ENCODE data around the gene FAH.

The FAH gene

DNA sequence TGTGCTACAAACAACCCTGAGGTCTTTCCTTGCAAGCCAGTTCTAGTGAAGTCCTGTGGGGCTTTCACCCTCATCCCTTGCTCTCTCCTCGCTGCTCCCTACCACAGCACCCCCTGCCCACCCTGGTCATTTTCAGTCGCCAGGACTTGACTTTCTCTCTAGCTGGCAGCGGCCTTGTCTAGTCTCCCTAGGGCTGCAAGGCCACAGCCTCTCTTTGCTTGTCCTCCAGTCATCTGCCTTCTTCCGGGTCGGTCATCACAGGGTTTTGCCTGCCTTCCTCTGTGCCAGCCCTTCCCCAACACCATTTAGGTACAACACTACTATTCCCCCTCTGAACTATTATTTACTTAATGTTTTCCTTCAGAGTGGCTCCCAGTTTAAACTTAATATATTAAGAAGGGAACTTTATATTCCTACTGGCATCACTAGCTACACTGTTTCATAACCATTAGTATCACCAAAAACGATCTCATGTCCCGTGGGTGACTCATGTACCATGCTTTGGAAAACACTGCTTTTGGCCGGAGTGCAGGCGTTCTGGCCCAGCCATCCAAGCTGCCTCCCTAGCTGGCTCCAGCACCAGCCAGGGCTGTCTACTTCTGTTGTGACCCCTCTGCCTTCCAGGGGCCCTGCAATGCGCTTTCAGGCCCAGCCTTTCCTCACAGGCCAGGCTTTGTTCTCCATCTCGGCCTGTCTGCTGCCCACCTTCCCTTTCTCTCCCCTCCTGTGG, 21.4 kb downstream of the FAH start:
- no peak for DNase-seq

DNA sequence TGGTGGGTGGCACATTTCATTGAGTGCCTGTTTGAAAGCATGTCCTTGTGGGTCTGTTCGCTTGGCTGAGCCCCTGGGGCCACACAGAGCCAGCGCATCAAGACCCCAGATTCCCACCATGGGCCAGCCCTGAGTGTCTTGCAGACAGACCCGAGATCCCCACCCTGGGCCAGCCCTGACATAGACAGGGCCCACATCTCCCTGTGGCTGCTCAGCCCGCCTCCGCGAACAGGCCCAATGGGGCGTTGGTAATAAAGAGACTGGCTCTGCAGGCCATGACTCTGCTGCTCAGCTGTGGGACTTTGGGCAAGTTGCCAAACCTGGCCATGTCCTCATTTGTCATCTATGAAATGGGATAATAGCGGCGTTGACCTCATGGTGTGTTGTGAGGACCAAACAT, 22.6 kb downstream of the FAH start:
- no peak for DNase-seq

GRCh38 chr15:80176443-80176842, 23.6 kb downstream of the FAH start:
- no peak for DNase-seq

DNA sequence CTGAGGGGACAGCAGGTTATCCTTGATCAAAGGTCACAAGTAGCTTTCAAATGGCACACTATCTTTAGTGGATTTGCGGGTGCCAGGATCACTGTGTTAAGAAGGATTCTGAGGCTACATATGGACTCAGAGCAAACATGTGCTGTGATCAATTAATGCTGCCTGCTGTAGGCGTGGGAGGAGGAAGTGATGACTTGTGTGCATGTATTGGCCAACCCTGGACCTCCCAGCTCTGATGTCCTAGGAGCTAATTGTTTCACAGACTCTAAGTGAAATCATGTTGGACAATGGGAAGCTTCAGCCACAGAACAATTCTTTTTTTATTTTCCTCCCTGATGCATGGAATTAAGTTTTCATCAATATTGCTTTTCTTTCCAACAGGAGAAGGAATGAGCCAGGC, 24.4 kb downstream of the FAH start:
- DNase-seq = no peak

- no peak for DNase-seq
Measured at GRCh38 chr15:80179025-80179759, 26.4 kb downstream of the FAH start.

- DNase-seq = no peak
Measured at GRCh38 chr15:80179935-80180334, 27.1 kb downstream of the FAH start.

DNA sequence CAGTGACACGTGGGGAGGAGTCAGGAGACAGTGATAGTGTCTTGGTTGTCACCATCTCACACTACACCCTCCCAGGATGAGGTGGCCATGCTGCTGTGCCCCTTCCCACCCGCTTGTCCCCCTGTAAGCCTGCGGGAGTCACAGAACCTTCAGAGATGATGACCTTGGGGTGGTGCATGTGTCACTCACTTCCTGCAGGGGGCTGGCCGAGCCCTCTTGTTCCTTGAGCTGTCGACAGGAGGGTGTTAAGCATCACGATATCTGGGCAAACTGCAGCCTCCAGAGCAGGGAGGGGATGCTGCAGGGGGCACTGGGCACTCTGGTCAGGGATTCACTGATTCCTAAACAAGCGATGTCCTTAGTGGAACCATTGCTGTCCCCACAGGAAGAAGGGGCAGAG, 27.7 kb downstream of the FAH start:
- no peak for DNase-seq

- DNase-seq = no peak
Measured at GRCh38 chr15:80180986-80181385, 28.2 kb downstream of the FAH start.

- no peak for DNase-seq
Measured at GRCh38 chr15:80182611-80183261, 29.9 kb downstream of the FAH start.

DNA sequence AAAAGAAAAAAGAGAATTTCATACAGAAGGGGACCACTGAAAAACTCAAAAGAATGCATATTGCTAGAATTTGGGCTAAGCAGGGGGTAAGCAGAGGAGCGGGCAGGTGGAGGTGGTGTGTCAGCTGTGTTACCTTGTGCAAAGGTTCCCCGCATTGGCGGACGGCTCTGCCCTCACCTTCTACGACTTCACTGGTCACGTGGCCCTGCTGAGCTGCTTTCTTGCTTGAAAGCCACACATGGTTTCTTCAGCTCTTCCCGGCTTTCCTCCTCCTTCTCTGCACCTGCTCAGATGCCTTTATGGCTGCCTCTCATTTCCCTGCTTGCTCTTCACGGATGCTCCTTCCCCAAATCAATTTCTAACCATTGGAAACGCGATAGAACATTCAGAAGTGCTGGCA, 30.5 kb downstream of the FAH start:
- DNase-seq = no peak

GRCh38 chr15:80183886-80184285, 31.1 kb downstream of the FAH start:
- DNase-seq = no peak

- DNase-seq = no peak
Measured at GRCh38 chr15:80184554-80184953, 31.8 kb downstream of the FAH start.

GRCh38 chr15:80185152-80185551, 32.4 kb downstream of the FAH start:
- no peak for DNase-seq

DNA sequence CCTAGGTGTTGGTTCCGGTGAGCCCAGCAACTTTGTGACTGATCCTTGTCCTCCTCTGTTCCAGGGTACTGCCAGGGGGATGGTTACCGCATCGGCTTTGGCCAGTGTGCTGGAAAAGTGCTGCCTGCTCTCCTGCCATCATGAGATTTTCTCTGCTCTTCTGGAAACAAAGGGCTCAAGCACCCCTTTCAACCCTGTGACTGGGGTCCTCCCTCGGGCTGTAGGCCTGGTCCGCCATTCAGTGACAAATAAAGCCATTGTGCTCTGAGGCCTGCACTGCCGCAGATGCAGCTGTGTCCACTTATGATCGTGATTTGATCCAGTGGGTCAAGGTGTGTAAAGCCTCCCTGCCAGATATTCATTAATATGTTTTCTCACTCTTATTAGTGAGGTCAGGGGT, 33.3 kb downstream of the FAH start:
- no peak for DNase-seq

- DNase-seq = no peak
Measured at GRCh38 chr15:80186597-80186996, 33.8 kb downstream of the FAH start.

DNA sequence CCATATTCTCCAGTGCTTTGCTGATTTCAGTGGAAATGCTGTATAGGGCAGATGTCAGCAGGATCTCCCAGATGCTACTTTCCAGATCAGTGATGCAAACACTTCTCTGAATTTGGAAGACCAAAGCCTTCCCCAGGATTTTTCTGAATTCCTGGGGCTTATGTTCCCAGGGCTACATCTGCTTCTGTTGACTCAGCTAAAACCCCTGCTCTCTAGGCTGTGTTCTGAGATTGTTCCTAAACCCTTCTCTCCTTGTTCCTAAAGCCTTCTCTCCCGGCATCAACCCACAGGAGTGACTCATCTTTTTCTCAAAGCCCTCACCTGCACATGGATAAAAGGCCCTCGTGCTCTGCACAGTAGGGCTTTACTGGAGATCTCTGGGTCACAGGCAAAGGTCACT, 35.5 kb downstream of the FAH start:
- DNase-seq = no peak

DNA sequence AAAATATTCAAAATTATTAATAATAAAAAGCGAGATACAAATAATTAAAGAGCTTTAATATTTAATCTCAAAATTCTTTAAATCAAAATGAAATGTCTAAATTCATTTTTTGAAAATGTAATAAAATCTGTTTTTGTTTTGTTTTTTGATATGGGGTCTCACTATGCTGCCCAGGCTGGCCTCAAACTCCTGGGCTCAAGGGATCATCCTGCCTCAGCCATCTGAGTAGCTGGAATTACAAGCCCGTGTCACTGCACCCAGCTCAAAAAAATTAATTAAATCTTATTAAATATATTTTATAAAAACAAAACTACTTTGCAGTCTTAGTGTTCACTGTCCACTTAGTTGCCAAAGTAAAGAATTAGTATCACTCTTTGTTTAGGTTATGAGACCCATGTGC, 38.4 kb downstream of the FAH start:
- DNase-seq = no peak

GRCh38 chr15:80191897-80192595, 39.2 kb downstream of the FAH start:
- DNase-seq = no peak

DNA sequence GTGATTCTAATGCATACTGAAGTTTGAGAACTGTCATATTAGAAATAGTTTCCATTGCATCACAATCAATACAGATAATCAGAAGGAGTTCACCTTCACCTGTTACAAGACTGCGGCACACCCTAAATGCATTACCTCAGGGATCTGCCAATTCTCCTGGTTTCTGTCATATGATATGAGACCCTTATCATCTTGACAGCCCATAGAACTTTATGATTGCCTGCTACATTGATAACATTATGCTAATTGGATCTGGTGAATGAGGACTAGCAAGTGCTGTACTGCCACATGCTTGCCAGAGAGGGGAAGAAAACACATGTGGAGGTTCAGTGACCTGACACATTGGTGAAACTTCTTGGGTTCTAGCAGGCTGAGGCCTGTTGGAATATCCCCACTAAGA, 41.4 kb downstream of the FAH start:
- DNase-seq = no peak

DNA sequence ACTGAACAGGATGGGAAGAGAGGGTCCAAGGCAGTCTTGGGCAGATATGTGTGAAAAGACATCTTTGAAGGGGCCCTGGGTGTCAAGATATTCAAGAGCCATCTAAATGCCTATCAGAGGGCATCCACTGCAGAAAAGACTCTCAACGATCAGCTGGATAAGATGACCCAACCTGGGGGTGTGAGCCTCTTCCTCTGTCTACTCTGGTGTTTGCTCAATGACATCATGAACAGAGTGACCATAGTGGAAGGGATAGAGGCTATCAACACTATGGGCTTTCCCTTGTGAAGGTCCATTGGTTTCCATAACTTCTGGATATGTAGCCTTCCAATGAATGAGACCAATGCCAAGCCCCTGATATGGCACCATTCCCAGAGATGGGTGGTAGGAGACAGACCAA, 42.1 kb downstream of the FAH start:
- no peak for DNase-seq

DNA sequence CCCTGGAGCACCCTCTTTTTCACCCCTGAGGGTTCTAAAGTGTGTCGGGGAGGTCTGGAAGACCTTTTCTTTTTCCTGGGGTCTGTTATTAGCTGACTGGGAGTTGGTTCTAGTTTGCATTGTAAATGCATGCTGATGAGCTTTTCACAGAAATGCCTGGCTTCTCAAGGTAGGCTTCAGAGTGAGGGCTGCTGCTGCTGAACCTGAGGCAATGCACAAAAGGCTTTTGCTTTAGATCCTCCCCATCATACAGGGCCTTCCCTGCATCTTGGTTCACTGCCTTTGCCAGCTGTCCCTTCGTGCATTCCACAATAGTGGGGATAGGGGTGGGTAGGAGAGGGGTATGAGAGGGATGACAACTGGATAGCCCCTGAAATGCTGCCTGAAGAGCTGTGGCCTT, 46.6 kb downstream of the FAH start:
- DNase-seq = no peak

- DNase-seq = no peak
Measured at GRCh38 chr15:80199869-80200268, 47.1 kb downstream of the FAH start.

DNA sequence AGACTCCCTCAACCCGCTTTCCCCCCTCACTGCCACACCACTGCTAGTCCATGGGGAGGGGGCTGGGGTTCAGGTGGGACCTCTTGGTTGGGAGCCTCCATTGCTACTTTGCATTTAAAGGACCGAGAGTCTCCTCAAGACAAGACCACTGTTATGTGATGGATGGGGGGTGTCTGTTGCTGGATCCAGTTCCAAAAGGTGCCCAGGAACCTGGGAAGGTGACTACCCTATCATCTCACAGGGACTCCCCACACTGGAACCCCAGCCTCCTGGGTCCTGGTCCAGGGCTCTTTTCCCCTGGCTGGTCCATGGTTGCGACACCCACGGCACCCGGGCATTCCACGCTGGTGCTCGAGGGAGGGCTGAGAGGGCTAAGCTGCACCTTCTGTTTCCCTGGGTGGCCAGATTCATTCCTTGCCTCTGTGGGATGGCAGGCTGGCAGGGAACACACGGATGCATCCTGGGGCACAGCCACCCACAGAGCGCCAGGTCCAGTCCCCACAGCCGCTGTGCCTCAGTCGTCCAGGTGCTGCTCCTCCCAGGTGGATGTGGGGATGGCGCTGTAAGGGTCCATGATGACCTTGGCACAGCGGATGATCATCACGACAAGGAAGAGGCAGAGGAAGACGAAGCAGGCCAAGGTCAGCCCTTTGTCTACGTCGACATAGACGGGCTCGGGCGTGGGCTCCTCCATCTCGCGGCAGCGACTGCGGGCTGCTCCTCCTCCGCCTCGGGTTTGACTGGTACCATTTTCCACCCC, 48.6 kb downstream of the FAH start:
- DNase-seq = no peak
